ENCODE results near the gene CPLANE1. TPM values are rescaled to one million over a fixed set of nuclear protein-coding genes. Genes with fewer than 3 reads are reported as not detected.
"Not testable (repeated sequence)": the region's sequence is repeated elsewhere in the genome, so short reads cannot be mapped to it uniquely, and the experiment has no call there.

Gene CPLANE1
- 1 to 10 TPM; 3.3 to 6.7 (median 4.7) TPM for total RNA-seq
- long read RNA-seq: 0 reads

GRCh38 chr5:37248970-37249814, at the start of gene CPLANE1:
Gene CPLANE1, minus strand, starts transcription at chr5:37249376. Its CDS starts 1,678 bp downstream, at chr5:37247698.
- H3K4me3 ChIP-seq: peak within 1 kb of the TSS; percentile 72 to 86 (median 75)
- H3K27ac ChIP-seq: peak within 1 kb of the TSS; percentile 63 to 84 (median 73)
- WGBS (ENCODE audit: insufficient coverage, low coverage, low lambda C conversion rate, missing lambda C conversion rate): 0% methylated on average over 9 of the region's 88 CpGs
- ATAC-seq (peak; percentile 94 to 97 (median 94)), DNase-seq (peak; percentile 74 to 83 (median 81))
- H3K27me3 ChIP-seq: no peaks in the 10 kb centered on the region
- H3K9me3 ChIP-seq: no peaks in the 10 kb centered on the region
- TF ChIP-seq POLR2A (IDR thresholded peaks at IDR 0.05) (peak; percentile 63), CTCF (IDR thresholded peaks at IDR 0.05) (peak in 2 of 4 donors; percentile 5 to 8)
- intact Hi-C loops (cut with DNase I): no loop called here
- no peaks in the 10 kb centered on the region for H3K36me3 ChIP-seq
- H3K4me1 ChIP-seq: peaks cover 0 to 5% (median 0%) of the 10 kb centered on the region in 4 donors

GRCh38 chr5:37296313-37296712, 47.1 kb upstream of the CPLANE1 start:
- DNase-seq; H3K27ac ChIP-seq; intact Hi-C loops (cut with DNase I); H3K9me3 ChIP-seq; H3K4me3 ChIP-seq; ATAC-seq; H3K4me1 ChIP-seq; H3K27me3 ChIP-seq: not testable (repeated sequence)
- 71% methylated on average over 1 of the region's 7 CpGs for WGBS (ENCODE audit: insufficient coverage, low coverage, low lambda C conversion rate, missing lambda C conversion rate)
- H3K36me3 ChIP-seq: peaks cover 0 to 52% (median 22%) of the 10 kb centered on the region in 4 donors

GRCh38 chr5:37283214-37283820, 34.1 kb upstream of the CPLANE1 start:
- 75% methylated on average over 4 of the region's 5 CpGs for WGBS (ENCODE audit: insufficient coverage, low coverage, low lambda C conversion rate, missing lambda C conversion rate)
- H3K4me1 ChIP-seq: no peaks in the 10 kb centered on the region
- H3K27ac ChIP-seq: no peak overlapping the region
- TF ChIP-seq POLR2A (IDR thresholded peaks at IDR 0.05) (no peak), CTCF (IDR thresholded peaks at IDR 0.05) (no peak)
- no peaks in the 10 kb centered on the region for H3K9me3 ChIP-seq
- H3K36me3 ChIP-seq: no peaks in the 10 kb centered on the region
- ATAC-seq: no peak
- no peak for DNase-seq
- no peaks in the 10 kb centered on the region for H3K27me3 ChIP-seq
- no peak overlapping the region for H3K4me3 ChIP-seq
- intact Hi-C loops (cut with DNase I): no loop called here

GRCh38 chr5:37275511-37275910, 26.3 kb upstream of the CPLANE1 start:
- Histone ChIP-seq H3K27me3 (no peaks in the 10 kb centered on the region), H3K4me1 (no peaks in the 10 kb centered on the region), H3K27ac (no peak overlapping the region), H3K36me3 (no peaks in the 10 kb centered on the region), H3K9me3 (no peaks in the 10 kb centered on the region), H3K4me3 (no peak overlapping the region)
- no peak for ATAC-seq
- DNase-seq: no peak
- intact Hi-C loops (cut with DNase I): no loop called here
- TF ChIP-seq CTCF (IDR thresholded peaks at IDR 0.05) (no peak), POLR2A (IDR thresholded peaks at IDR 0.05) (no peak)
- WGBS (ENCODE audit: insufficient coverage, low coverage, low lambda C conversion rate, missing lambda C conversion rate): 83% methylated on average over 2 of the region's 2 CpGs

- no peak for DNase-seq
- no peak overlapping the region for H3K4me3 ChIP-seq
- no peaks in the 10 kb centered on the region for H3K36me3 ChIP-seq
- no peaks in the 10 kb centered on the region for H3K9me3 ChIP-seq
- ATAC-seq: no peak
- no peaks in the 10 kb centered on the region for H3K4me1 ChIP-seq
- WGBS (ENCODE audit: insufficient coverage, low coverage, low lambda C conversion rate, missing lambda C conversion rate): 81% methylated on average over 1 of the region's 1 CpG
- intact Hi-C loops (cut with DNase I): no loop called here
- no peak for TF ChIP-seq CTCF (IDR thresholded peaks at IDR 0.05)
- no peak for TF ChIP-seq POLR2A (IDR thresholded peaks at IDR 0.05)
- no peaks in the 10 kb centered on the region for H3K27me3 ChIP-seq
- H3K27ac ChIP-seq: no peak overlapping the region
Observed at GRCh38 chr5:37272511-37272910, 23.3 kb upstream of the CPLANE1 start.

GRCh38 chr5:37268100-37268499, 18.9 kb upstream of the CPLANE1 start:
- H3K27me3 ChIP-seq; H3K4me1 ChIP-seq; DNase-seq; intact Hi-C loops (cut with DNase I); H3K36me3 ChIP-seq; H3K27ac ChIP-seq; ATAC-seq; H3K4me3 ChIP-seq; H3K9me3 ChIP-seq: not testable (repeated sequence)
